Lower leg skin (tissue), 4 donors: Measurements from ENCODE around the gene CACNA1H. TPM values are rescaled to one million over a fixed set of nuclear protein-coding genes. Genes with fewer than 3 reads are reported as not detected.
"Not testable (repeated sequence)": the region's sequence is repeated elsewhere in the genome, so short reads cannot be mapped to it uniquely, and the experiment has no call there.

ENCODE experiments used
- DNase-seq, 2 donors: peaks; one replicate each; pipeline ENCODE4 v3.0.0-alpha.2; 2019; ENCODE audit warnings: low spot score in 2 of 2
- H3K4me3 ChIP-seq: fragments of 200-600 bp; sonication (generic); 2 replicates; pipeline ENCODE4 v1.5.1; 2017; ENCODE audit warnings: mild to moderate bottlenecking, low read depth; ENCODE audit not compliant: poor library complexity, severe bottlenecking
- CTCF ChIP-seq, 3 donors: fragments of 450-650 bp; IDR thresholded peaks; one replicate each; pipeline ENCODE4 v1.5.1; 2016; ENCODE audit warnings: antibody characterized with exemption in 3 of 3, mild to moderate bottlenecking in 3 of 3, moderate library complexity in 2 of 3
- POLR2A ChIP-seq, 2 donors: fragments of 450-650 bp; IDR thresholded peaks; one replicate each; pipeline ENCODE4 v1.6.1; 2016 to 2017; ENCODE audit warnings: antibody characterized with exemption in 2 of 2, mild to moderate bottlenecking in 1 of 2, moderate library complexity in 1 of 2
- WGBS, 2 donors: methylation state at CpG; one replicate each; pipeline ENCODE4 v1.1.5; 2018; 5-methylcytosine and 5-hydroxymethylcytosine counted together
- intact Hi-C: fragments of 100-400 bp; cut with DNase I; formaldehyde crosslinking; loops from one replicate; pipeline ENCODE4 v1.15.0; 2023; ENCODE audit warnings: low total_unique reads
- total RNA-seq, 4 donors: library from RNA; depleted of rRNA; stranded (reverse); fragments of >200 nt; gene quantifications; one replicate each; pipeline ENCODE4 v1.1.0, GENCODE V29; 2016

The CACNA1H gene
- total RNA-seq, 4 donors from 2014 or later: 29.3 to 151 (median 72.1) TPM

GRCh38 chr16:1181404-1182315, 28.8 kb downstream of the CACNA1H start:
- no peak overlapping the region for H3K4me3 ChIP-seq
- no peak for TF ChIP-seq POLR2A (IDR thresholded peaks at IDR 0.05)
- TF ChIP-seq CTCF (IDR thresholded peaks at IDR 0.05): no peak
- 56 to 62% methylated on average over 39 of the region's 39 CpGs for WGBS, 2 donors
- intact Hi-C loops: loop anchor here (10.0 kb wide), 1 partner anchor 347 kb away; no protein-coding TSS in a partner anchor
- no peak for DNase-seq

- WGBS, 2 donors: 28 to 40% methylated on average over 18 to 19 of the region's 19 CpGs
- H3K4me3 ChIP-seq: no peak overlapping the region
These were observed 29.4 kb downstream of the CACNA1H start for GRCh38 chr16:1182316-1182671.

GRCh38 chr16:1182950-1183907, 30.3 kb downstream of the CACNA1H start:
- TF ChIP-seq POLR2A (IDR thresholded peaks at IDR 0.05) (no peak), CTCF (IDR thresholded peaks at IDR 0.05) (no peak)
- 36 to 42% methylated on average over 18 to 39 of the region's 45 CpGs for WGBS, 2 donors
- no peak overlapping the region for H3K4me3 ChIP-seq
- intact Hi-C loops: loop anchor here (10.0 kb wide), 1 partner anchor 348 kb away; no protein-coding TSS in a partner anchor
- no peak for DNase-seq

More at GRCh38 chr16:1182316-1182671, 29.4 kb downstream of the CACNA1H start:
- TF ChIP-seq POLR2A (IDR thresholded peaks at IDR 0.05) (no peak), CTCF (IDR thresholded peaks at IDR 0.05) (no peak)
- no peak for DNase-seq
- intact Hi-C loops: loop anchor here (10.0 kb wide), 1 partner anchor 347 kb away; no protein-coding TSS in a partner anchor

DNA sequence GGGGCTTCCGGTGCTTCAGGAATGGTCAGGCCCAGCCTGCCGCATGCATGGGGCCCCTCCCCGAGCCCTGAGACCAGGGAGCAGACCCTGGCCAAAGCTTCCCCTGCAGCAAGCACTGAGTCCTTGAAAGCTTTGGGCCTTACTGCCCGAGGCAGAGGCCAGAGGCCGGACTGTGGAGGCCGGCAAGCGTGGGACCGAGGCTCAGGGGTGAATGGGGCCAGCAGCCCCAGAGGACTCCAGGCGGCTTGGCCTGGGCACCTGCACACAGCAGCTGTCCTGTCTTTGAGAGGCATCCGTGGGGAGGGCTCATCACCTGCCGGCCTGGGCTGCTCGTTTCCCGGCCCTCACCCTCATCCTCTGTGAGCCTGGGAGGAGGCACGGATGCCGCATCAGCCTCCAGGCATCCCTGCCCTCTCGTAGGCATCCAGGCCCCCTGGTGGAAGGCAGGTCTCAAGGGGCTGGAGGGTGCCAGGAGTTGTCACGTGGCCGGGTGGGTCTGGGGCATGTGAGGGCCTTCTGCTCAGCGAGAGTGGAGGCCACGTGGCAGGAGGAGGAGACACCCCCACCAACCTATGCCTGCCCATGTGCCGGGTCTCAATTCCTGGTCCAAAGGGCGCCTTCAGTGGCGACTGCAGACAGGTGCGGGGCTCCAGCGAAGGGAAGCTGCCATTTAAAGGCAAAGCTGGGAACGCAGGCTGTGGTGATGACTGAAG, 31.4 kb downstream of the CACNA1H start:
- 80 to 81% methylated on average over 20 to 26 of the region's 26 CpGs for WGBS, 2 donors
- TF ChIP-seq POLR2A (IDR thresholded peaks at IDR 0.05): no peak
- TF ChIP-seq CTCF (IDR thresholded peaks at IDR 0.05): no peak
- no peak for DNase-seq
- H3K4me3 ChIP-seq: no peak overlapping the region
- intact Hi-C loops: loop anchor here (10.0 kb wide), 1 partner anchor 350 kb away; no protein-coding TSS in a partner anchor

GRCh38 chr16:1184980-1185379, 32.1 kb downstream of the CACNA1H start:
- WGBS, 2 donors: 97 to 98% methylated on average over 18 of the region's 18 CpGs
- TF ChIP-seq CTCF (IDR thresholded peaks at IDR 0.05) (no peak), POLR2A (IDR thresholded peaks at IDR 0.05) (no peak)
- no peak for DNase-seq
- intact Hi-C loops: loop anchor here (10.0 kb wide), 1 partner anchor 350 kb away; no protein-coding TSS in a partner anchor
- H3K4me3 ChIP-seq: no peak overlapping the region

- intact Hi-C loops: loop anchor here (10.0 kb wide), 1 partner anchor 351 kb away; no protein-coding TSS in a partner anchor
- not testable (repeated sequence) for DNase-seq
- WGBS, 2 donors: 93 to 95% methylated on average over 21 to 27 of the region's 86 CpGs
These were observed 32.7 kb downstream of the CACNA1H start for GRCh38 chr16:1185460-1186207.

More at GRCh38 chr16:1185460-1186207, 32.7 kb downstream of the CACNA1H start:
- H3K4me3 ChIP-seq: not testable (repeated sequence)
